GM11168 (cell line): Measurements from ENCODE around the gene ERVFRD-1.

ENCODE experiments used
- in situ Hi-C: fragments of 300-500 bp; cut with MboI; formaldehyde crosslinking; loops from one replicate; pipeline ENCODE4 v1.12.0; 2022; ENCODE audit warnings: low sequenced_read_pairs; ENCODE audit not compliant: unreplicated experiment

Gene ERVFRD-1

DNA sequence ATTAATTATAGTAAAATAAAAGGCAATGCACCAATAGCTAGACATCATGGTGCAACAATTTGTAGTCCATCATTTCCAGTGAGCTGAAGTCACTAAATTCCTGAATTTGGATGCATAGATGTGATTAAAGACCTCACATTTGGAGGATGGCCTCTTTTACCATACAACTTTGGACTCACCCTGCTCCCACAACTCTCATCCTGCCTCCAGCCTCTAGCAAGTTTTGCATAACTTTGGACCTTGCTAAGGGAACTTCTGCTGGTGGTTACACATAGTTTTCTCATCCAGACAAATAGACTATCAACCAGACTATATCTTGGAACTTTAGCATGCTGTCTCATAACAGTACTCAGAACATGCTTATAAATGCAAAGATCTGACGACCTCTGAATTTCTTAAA, 54.7 kb downstream of the ERVFRD-1 start:
- in situ Hi-C loops, result loop anchor here (10.0 to 25.0 kb wide), 2 partner anchors 102 to 570 kb away; no protein-coding TSS in a partner anchor

- in situ Hi-C loops, result loop anchor here (10.0 to 25.0 kb wide), 2 partner anchors 100 to 568 kb away; no protein-coding TSS in a partner anchor
Observed at GRCh38 chr6:11055127-11055627, 56.3 kb downstream of the ERVFRD-1 start.

GRCh38 chr6:11054722-11055121, 56.8 kb downstream of the ERVFRD-1 start:
- in situ Hi-C loops, result loop anchor here (10.0 to 25.0 kb wide), 2 partner anchors 100 to 567 kb away; no protein-coding TSS in a partner anchor

DNA sequence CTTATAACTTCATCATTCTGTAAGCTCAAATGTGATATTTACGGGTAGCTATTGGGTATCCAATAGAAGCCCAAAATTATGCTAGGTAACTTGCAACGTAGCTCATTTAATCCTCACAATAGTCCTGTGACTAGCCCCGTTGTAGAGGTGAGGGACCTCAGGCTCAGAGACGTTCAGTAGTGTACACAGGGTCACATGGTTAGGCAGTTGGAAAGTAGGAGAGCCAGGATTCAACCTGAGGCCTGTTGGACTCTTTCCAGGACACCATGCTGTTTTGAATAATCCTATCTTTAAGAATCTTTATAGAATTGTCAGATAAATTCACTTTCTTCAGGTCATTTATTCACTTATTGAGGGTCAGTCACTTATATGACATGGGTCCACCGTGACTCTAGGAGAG, 58.2 kb downstream of the ERVFRD-1 start:
- in situ Hi-C loops, result loop anchor here (10.0 to 25.0 kb wide), 2 partner anchors 99 to 566 kb away; no protein-coding TSS in a partner anchor
